Measurements from ENCODE around the gene ADRM1.

Gene ADRM1

GRCh38 chr20:62337558-62338293 lies 34.9 kb downstream of the ADRM1 start:
- Histone ChIP-seq H3K36me3 (ENCODE audit: control insufficient read depth, insufficient read depth, low read length, severe bottlenecking) (no peaks in the 10 kb centered on the region), H3K9ac (ENCODE audit: low read length) (no peak overlapping the region), H3K4me3 (ENCODE audit: low read length) (no peak overlapping the region), H3K9me3 (ENCODE audit: control insufficient read depth, low read length) (peaks cover 6% of the 10 kb centered on the region), H3K27me3 (replicated peaks; ENCODE audit: control insufficient read depth, insufficient read depth, low read length) (no peaks in the 10 kb centered on the region), H3K4me1 (ENCODE audit: control insufficient read depth, insufficient read depth, low read length) (no peaks in the 10 kb centered on the region)
- DNase-seq (ENCODE audit: low read depth): no peak

GRCh38 chr20:62338294-62338620 lies 35.5 kb downstream of the ADRM1 start:
- no peaks in the 10 kb centered on the region for H3K27me3 ChIP-seq (replicated peaks; ENCODE audit: control insufficient read depth, insufficient read depth, low read length)
- peaks cover 6% of the 10 kb centered on the region for H3K9me3 ChIP-seq (ENCODE audit: control insufficient read depth, low read length)
- H3K9ac ChIP-seq (ENCODE audit: low read length): no peak overlapping the region
- no peaks in the 10 kb centered on the region for H3K4me1 ChIP-seq (ENCODE audit: control insufficient read depth, insufficient read depth, low read length)
- no peaks in the 10 kb centered on the region for H3K36me3 ChIP-seq (ENCODE audit: control insufficient read depth, insufficient read depth, low read length, severe bottlenecking)
- no peak overlapping the region for H3K4me3 ChIP-seq (ENCODE audit: low read length)
- DNase-seq (ENCODE audit: low read depth): no peak

DNA sequence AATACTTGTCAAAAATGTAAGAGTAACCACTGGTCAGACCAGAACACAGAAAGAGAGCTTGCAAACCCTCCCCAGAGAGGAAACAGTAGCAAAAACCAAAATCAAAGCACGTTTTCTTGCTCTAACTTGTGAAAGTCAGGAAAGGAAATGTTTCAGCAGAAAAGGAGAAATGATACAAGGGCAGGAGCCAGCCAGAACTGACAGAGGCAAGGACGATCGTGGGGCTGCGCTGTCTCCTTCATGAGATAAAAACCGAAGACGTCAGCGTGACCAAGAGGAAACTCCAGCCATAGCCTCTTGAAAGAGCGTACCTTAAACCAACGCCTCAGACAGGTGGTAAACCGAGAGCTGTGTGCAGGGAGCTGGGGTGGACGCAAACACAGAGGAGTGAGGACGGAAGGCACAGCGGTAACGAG lies 36.9 kb downstream of the ADRM1 start:
- H3K4me3 ChIP-seq (ENCODE audit: low read length): no peak overlapping the region
- peaks cover 6% of the 10 kb centered on the region for H3K9me3 ChIP-seq (ENCODE audit: control insufficient read depth, low read length)
- H3K36me3 ChIP-seq (ENCODE audit: control insufficient read depth, insufficient read depth, low read length, severe bottlenecking): no peaks in the 10 kb centered on the region
- H3K9ac ChIP-seq (ENCODE audit: low read length): no peak overlapping the region
- H3K4me1 ChIP-seq (ENCODE audit: control insufficient read depth, insufficient read depth, low read length): no peaks in the 10 kb centered on the region
- H3K27me3 ChIP-seq (replicated peaks; ENCODE audit: control insufficient read depth, insufficient read depth, low read length): no peaks in the 10 kb centered on the region
- no peak for DNase-seq (ENCODE audit: low read depth)

DNA sequence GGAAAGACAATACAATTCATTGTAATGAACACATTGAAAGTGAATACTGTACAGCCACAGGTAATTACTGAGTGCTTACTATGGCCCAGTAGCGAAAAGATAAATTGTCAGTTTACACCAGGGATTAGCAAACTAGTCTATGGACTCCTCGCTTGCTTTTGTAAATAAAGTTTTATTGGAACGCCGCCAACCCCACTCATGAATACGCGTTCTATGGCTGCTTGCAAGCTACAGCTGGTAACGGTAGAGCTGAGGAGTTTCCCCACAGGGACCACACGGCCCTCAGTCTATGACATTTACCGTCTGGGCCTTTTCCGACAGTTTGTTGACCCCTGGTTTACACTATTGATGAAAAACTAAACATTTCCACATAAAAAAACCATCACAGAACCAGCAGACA lies 40.1 kb downstream of the ADRM1 start:
- no peaks in the 10 kb centered on the region for H3K36me3 ChIP-seq (ENCODE audit: control insufficient read depth, insufficient read depth, low read length, severe bottlenecking)

GRCh38 chr20:62344092-62344491 lies 41.3 kb downstream of the ADRM1 start:
- no peaks in the 10 kb centered on the region for H3K27me3 ChIP-seq (replicated peaks; ENCODE audit: control insufficient read depth, insufficient read depth, low read length)
- no peaks in the 10 kb centered on the region for H3K4me1 ChIP-seq (ENCODE audit: control insufficient read depth, insufficient read depth, low read length)
- H3K9me3 ChIP-seq (ENCODE audit: control insufficient read depth, low read length): peaks cover 9% of the 10 kb centered on the region
- no peak overlapping the region for H3K4me3 ChIP-seq (ENCODE audit: low read length)
- H3K36me3 ChIP-seq (ENCODE audit: control insufficient read depth, insufficient read depth, low read length, severe bottlenecking): no peaks in the 10 kb centered on the region
- H3K9ac ChIP-seq (ENCODE audit: low read length): no peak overlapping the region
- no peak for DNase-seq (ENCODE audit: low read depth)

More for the DNA sequence above, 40.1 kb downstream of the ADRM1 start:
- Histone ChIP-seq H3K9me3 (ENCODE audit: control insufficient read depth, low read length) (peaks cover 6% of the 10 kb centered on the region), H3K4me3 (ENCODE audit: low read length) (no peak overlapping the region), H3K9ac (ENCODE audit: low read length) (no peak overlapping the region), H3K4me1 (ENCODE audit: control insufficient read depth, insufficient read depth, low read length) (no peaks in the 10 kb centered on the region), H3K27me3 (replicated peaks; ENCODE audit: control insufficient read depth, insufficient read depth, low read length) (no peaks in the 10 kb centered on the region)
- no peak for DNase-seq (ENCODE audit: low read depth)

GRCh38 chr20:62344782-62345181 lies 42.0 kb downstream of the ADRM1 start:
- Histone ChIP-seq H3K9me3 (ENCODE audit: control insufficient read depth, low read length) (peaks cover 9% of the 10 kb centered on the region), H3K27me3 (replicated peaks; ENCODE audit: control insufficient read depth, insufficient read depth, low read length) (no peaks in the 10 kb centered on the region), H3K36me3 (ENCODE audit: control insufficient read depth, insufficient read depth, low read length, severe bottlenecking) (no peaks in the 10 kb centered on the region), H3K9ac (ENCODE audit: low read length) (no peak overlapping the region), H3K4me3 (ENCODE audit: low read length) (no peak overlapping the region), H3K4me1 (ENCODE audit: control insufficient read depth, insufficient read depth, low read length) (no peaks in the 10 kb centered on the region)
- DNase-seq (ENCODE audit: low read depth): no peak

DNA sequence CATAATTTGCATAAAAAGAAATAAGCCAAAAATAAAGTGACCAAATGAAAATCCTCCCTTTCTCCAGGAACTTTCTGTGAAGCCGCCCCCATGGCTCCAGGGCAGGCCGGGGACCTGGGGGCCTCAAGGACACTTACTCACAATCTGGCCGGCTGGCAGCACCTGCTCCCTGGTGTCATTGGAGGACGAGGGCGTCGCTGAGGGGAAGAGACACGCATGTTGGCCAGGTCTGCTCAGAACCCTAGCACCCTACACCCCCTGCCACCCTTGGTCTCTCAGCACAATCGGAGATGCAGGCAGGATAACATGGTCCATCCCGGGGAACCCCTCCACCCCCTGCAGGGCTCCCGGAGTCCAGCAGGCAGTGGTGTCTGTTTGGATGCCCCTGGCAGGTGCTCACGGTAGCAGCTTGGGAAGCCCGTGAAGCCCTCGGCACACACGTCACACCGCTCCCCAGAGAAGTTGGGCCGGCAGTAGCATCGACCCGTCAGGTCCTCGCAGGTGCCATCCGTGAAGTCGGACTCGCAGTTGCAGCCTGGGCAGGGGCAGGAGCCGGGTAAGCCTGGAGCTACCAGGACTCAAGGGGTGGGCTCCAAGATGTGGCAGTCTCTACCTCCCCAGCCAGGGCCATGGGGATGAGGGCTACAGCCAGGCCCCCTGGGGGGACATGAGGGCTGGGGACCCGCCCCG lies 43.0 kb downstream of the ADRM1 start:
- H3K27me3 ChIP-seq (replicated peaks; ENCODE audit: control insufficient read depth, insufficient read depth, low read length): no peaks in the 10 kb centered on the region
- no peak overlapping the region for H3K4me3 ChIP-seq (ENCODE audit: low read length)
- H3K9ac ChIP-seq (ENCODE audit: low read length): no peak overlapping the region
- no peaks in the 10 kb centered on the region for H3K36me3 ChIP-seq (ENCODE audit: control insufficient read depth, insufficient read depth, low read length, severe bottlenecking)
- H3K9me3 ChIP-seq (ENCODE audit: control insufficient read depth, low read length): peaks cover 9% of the 10 kb centered on the region
- no peaks in the 10 kb centered on the region for H3K4me1 ChIP-seq (ENCODE audit: control insufficient read depth, insufficient read depth, low read length)
- DNase-seq (ENCODE audit: low read depth): no peak

GRCh38 chr20:62346398-62347150 lies 43.8 kb downstream of the ADRM1 start:
- DNase-seq (ENCODE audit: low read depth): no peak
- H3K9me3 ChIP-seq (ENCODE audit: control insufficient read depth, low read length): peaks cover 3% of the 10 kb centered on the region
- no peak overlapping the region for H3K4me3 ChIP-seq (ENCODE audit: low read length)
- no peaks in the 10 kb centered on the region for H3K27me3 ChIP-seq (replicated peaks; ENCODE audit: control insufficient read depth, insufficient read depth, low read length)
- H3K36me3 ChIP-seq (ENCODE audit: control insufficient read depth, insufficient read depth, low read length, severe bottlenecking): no peaks in the 10 kb centered on the region
- H3K4me1 ChIP-seq (ENCODE audit: control insufficient read depth, insufficient read depth, low read length): no peaks in the 10 kb centered on the region
- no peak overlapping the region for H3K9ac ChIP-seq (ENCODE audit: low read length)

- H3K9ac ChIP-seq (ENCODE audit: low read length): no peak overlapping the region
- peaks cover 3% of the 10 kb centered on the region for H3K9me3 ChIP-seq (ENCODE audit: control insufficient read depth, low read length)
- no peaks in the 10 kb centered on the region for H3K36me3 ChIP-seq (ENCODE audit: control insufficient read depth, insufficient read depth, low read length, severe bottlenecking)
- no peak overlapping the region for H3K4me3 ChIP-seq (ENCODE audit: low read length)
- H3K27me3 ChIP-seq (replicated peaks; ENCODE audit: control insufficient read depth, insufficient read depth, low read length): no peaks in the 10 kb centered on the region
- no peak for DNase-seq (ENCODE audit: low read depth)
- no peaks in the 10 kb centered on the region for H3K4me1 ChIP-seq (ENCODE audit: control insufficient read depth, insufficient read depth, low read length)
Observed at GRCh38 chr20:62347151-62347404, 44.3 kb downstream of the ADRM1 start.

- no peak overlapping the region for H3K9ac ChIP-seq (ENCODE audit: low read length)
- peaks cover 3% of the 10 kb centered on the region for H3K9me3 ChIP-seq (ENCODE audit: control insufficient read depth, low read length)
- no peaks in the 10 kb centered on the region for H3K4me1 ChIP-seq (ENCODE audit: control insufficient read depth, insufficient read depth, low read length)
- no peak for DNase-seq (ENCODE audit: low read depth)
- no peak overlapping the region for H3K4me3 ChIP-seq (ENCODE audit: low read length)
- H3K27me3 ChIP-seq (replicated peaks; ENCODE audit: control insufficient read depth, insufficient read depth, low read length): no peaks in the 10 kb centered on the region
- H3K36me3 ChIP-seq (ENCODE audit: control insufficient read depth, insufficient read depth, low read length, severe bottlenecking): no peaks in the 10 kb centered on the region
Observed at GRCh38 chr20:62347445-62347844, 44.6 kb downstream of the ADRM1 start.

- H3K4me1 ChIP-seq (ENCODE audit: control insufficient read depth, insufficient read depth, low read length): no peaks in the 10 kb centered on the region
- no peaks in the 10 kb centered on the region for H3K36me3 ChIP-seq (ENCODE audit: control insufficient read depth, insufficient read depth, low read length, severe bottlenecking)
- no peak overlapping the region for H3K9ac ChIP-seq (ENCODE audit: low read length)
- H3K4me3 ChIP-seq (ENCODE audit: low read length): no peak overlapping the region
- no peaks in the 10 kb centered on the region for H3K27me3 ChIP-seq (replicated peaks; ENCODE audit: control insufficient read depth, insufficient read depth, low read length)
- peaks cover 3% of the 10 kb centered on the region for H3K9me3 ChIP-seq (ENCODE audit: control insufficient read depth, low read length)
- no peak for DNase-seq (ENCODE audit: low read depth)
Observed at GRCh38 chr20:62348604-62349003, 45.8 kb downstream of the ADRM1 start.

Data from adipocyte (in vitro differentiated cells).